GM21526 (cell line): ENCODE results near the gene CCT3.
"Not testable (repeated sequence)": the region's sequence is repeated elsewhere in the genome, so short reads cannot be mapped to it uniquely, and the experiment has no call there.

Source experiments
- ATAC-seq: cut with Tn5 transposase; IDR thresholded peaks from one replicate; pipeline ENCODE4 v1.9.1; 2021; ENCODE audit warnings: moderate library complexity; ENCODE audit not compliant: unreplicated experiment, low FRiP score

The CCT3 gene

DNA sequence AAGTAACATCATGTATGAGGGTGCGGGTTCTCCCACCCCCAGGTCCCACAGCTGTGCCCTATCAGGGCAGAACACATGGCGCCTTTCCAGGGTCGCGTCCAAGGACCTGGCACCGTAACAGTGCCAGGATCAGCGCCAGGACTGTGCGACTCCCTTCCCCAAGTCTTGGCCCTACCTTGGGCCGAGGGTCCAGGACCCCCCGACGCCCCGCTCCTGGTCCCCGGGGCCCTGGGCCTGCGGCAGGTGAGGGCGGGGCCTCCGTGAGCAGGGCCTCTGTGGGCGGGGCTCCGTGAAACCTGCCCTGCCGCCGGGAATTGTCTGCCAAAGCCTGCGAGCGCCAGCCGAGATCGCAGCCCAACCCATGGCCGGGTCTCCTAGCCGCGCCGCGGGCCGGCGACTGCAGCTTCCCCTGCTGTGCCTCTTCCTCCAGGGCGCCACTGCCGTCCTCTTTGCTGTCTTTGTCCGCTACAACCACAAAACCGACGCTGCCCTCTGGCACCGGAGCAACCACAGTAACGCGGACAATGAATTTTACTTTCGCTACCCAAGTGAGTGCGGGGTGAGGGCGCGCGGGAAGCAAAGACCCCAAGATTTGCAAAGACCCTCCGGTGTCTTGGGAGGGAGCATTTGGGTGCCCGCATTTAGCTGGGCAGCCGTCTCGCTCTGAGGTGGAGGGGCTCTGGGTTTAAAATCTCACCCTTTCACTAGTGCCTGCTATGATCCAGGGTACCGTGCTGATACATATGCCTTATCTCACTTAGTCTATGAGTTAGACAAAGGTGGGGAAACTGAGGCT lies 31.0 kb upstream of the CCT3 start, which contains the start of gene RHBG:
Gene RHBG (plus strand): TSS at position 323 of the 796 bp plus-strand sequence. CDS start 39 bp downstream, at position 362.
- ATAC-seq = no peak

DNA sequence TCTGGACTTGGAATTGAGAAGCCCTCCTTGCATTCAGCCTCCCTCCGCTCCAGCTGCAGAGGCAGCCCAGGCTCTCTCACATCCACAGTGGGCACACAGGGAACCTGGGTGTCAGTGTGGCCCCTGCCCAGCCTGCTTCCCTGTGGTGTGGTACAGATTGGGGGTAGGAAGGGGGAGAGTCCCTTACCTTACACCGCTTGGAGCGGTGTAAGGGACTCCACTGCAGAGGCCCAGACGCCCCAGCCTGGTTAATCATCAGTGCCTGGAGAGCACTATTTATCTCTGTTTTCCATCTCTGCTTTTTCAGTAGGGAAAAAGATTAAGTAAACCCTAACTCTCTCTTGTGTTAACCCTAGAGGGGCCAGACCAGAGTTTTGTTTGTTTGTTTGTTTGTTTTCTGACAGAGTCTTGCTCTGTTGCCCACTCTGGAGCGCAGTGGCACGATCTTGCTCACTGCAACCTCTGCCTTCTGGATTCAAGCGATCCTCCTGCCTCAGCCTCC lies 30.1 kb upstream of the CCT3 start:
- no peak for ATAC-seq

- ATAC-seq = no peak
These were observed 29.5 kb upstream of the CCT3 start for GRCh38 chr1:156367383-156368156.

DNA sequence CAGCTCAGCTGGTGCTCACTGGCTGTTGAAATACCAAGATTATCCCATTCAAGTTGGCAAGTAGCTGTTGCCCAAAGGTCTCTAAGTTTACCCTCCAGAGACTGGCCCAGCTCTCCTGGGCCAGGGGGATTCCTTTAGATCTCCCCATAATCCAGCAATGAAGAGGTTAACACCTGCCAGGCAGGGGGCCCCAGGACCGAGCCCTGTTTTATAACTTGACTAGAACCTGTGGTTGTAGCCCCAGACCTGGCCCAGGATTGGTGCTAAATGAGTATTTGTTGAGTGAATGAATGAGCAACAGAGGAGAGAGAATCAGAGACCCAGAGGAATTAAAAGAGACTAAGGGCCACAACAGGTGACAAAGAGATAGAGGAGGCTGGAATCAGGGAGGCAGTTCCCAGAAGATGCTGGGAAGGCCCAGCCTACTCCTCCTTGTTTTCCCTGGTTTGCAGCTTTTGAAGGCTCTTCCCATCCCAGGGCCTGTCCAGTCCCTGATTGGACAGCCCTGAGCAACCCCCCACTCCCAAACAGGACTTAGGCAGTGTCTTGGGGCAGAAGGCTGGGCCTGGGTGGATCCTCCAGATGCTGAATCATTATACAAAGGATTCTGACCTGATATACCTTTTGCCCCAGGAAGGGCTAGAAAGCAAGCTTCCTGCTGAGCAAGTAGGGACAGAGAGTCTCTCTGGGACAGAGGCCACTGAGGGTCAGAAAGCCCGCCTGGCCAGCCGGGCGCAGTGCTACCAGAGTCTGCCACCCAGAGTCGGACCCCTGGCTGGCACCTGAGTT lies 28.5 kb upstream of the CCT3 start:
- no peak for ATAC-seq

GRCh38 chr1:156365754-156366153 lies 27.7 kb upstream of the CCT3 start:
- no peak for ATAC-seq

GRCh38 chr1:156360534-156360933 lies 22.4 kb upstream of the CCT3 start:
- ATAC-seq = no peak

DNA sequence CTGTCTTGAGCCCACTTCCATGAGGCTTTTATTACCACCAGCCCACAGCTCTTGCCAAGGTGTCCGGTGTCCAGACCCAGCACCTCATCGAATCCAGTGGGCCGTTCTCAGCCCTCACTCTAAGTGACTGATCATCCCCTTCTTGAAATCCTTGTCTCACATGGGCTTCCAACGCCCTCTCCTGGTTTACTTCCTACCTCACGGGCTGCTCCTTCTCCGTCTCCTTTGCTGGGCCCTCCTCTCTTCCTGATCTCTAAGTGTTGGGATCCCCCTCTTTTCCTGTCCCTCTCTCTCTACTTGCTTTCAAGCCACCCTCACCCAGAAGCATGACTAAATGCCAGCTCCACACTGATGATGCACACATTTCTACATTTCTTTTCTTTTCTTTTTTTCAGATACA lies 21.9 kb upstream of the CCT3 start:
- ATAC-seq = no peak

GRCh38 chr1:156359249-156359648 lies 21.2 kb upstream of the CCT3 start:
- ATAC-seq = no peak

GRCh38 chr1:156358641-156359040 lies 20.5 kb upstream of the CCT3 start:
- no peak for ATAC-seq

GRCh38 chr1:156357977-156358376 lies 19.9 kb upstream of the CCT3 start:
- ATAC-seq = no peak

DNA sequence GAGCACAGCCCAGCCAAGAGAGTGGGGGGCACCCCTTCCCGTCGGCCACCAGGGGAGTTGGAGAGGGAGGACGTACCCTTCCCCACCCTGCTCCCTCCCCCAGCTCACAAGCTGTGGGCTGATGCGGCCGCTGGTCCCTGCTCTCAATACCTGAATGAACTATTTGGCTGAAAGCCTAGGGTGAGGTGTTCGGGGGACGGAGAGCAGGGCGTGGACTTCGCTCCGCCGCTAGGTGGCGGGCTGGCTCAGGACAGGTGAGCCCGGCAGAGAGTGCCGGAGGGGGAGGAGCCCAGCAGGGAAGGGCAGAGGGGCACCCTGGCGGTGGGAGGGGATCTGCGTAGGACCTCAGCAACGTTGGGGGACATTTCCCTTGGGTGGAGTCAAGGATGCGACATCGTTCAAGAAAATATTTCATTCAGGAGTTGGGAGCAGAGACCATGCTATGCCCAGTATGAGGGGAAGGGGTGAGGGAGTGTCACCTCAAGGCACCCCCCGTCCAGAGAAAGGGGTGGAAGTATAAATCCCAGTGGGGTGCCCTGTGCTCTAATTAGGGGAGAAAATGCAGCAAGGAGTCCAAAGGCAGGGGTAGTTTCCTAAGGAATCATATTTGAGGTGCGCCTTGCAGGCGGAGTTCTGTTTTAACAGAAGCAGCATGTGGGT lies 18.9 kb upstream of the CCT3 start:
- ATAC-seq = peak; percentile 55

DNA sequence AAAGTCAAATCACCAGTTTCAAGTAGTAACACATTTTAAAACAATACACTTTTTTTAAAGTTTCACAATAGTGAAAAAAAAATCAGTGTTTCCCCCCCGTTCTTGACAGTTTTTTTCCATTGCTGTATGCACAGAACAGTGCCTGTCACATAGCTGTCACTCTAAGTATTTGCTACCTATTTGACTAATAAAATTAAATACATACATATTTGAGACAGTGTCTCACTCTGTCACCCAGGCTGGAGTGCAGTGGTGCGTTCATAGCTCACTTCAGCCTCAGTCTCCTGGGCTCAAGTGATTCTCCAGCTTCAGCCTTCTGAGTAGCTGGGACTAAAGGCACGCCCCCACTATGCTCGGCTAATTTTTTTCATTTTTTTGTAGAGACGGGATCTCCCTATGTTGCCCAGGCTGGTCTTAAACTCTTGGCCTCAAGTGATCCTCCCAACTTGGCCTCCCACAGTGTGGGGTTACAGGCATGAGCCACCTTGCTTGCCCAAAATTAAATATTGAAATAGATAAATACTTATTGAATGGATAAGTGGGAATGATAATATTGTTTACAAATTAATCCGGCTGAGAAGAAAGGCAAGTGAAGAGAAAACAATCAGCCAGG lies 18.3 kb upstream of the CCT3 start:
- no peak for ATAC-seq

DNA sequence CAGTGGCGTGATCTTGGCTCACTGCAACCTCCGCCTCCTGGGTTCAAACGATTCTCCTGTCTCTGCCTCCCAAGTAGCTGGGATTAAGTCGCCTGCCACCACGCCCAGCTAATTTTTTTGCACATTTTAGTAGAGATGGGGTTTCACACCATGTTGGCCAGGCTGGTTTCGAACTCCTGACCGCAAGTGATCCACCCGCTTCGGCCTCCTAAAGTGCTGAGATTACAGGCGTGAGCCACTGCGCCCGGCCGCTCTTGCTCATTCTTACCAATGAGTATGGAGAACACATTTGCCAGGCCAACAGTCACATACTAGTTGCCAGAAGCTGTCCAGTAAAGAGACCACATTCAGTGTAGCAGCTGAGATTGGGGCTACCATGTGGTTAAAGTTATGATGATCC lies 14.4 kb upstream of the CCT3 start:
- ATAC-seq = not testable (repeated sequence)

GRCh38 chr1:156347331-156347730 lies 9.2 kb upstream of the CCT3 start:
- no peak for ATAC-seq

- ATAC-seq = no peak
These were observed 8.5 kb upstream of the CCT3 start for GRCh38 chr1:156346636-156347035.

- ATAC-seq = not testable (repeated sequence)
These were observed 7.9 kb upstream of the CCT3 start for GRCh38 chr1:156346035-156346434.

DNA sequence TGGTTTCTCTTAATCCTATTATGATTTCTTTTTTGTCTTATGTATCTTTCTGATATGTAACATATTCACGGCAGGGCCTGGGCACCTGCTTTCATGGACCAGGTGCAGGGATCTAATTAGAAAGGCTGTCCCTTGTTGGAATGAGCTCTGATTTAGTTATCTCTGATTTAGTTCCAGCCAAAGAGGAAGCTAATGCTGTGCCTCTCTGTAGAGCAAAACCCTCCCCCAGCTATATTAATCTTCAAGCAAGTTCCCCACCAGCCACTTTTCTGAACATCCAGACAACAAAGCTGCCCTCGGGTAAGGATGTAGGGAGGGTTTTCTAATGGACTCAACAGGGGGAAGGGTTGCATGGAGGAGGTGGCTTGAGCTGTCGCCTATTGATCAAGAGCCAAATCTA lies 6.3 kb upstream of the CCT3 start:
- no peak for ATAC-seq

DNA sequence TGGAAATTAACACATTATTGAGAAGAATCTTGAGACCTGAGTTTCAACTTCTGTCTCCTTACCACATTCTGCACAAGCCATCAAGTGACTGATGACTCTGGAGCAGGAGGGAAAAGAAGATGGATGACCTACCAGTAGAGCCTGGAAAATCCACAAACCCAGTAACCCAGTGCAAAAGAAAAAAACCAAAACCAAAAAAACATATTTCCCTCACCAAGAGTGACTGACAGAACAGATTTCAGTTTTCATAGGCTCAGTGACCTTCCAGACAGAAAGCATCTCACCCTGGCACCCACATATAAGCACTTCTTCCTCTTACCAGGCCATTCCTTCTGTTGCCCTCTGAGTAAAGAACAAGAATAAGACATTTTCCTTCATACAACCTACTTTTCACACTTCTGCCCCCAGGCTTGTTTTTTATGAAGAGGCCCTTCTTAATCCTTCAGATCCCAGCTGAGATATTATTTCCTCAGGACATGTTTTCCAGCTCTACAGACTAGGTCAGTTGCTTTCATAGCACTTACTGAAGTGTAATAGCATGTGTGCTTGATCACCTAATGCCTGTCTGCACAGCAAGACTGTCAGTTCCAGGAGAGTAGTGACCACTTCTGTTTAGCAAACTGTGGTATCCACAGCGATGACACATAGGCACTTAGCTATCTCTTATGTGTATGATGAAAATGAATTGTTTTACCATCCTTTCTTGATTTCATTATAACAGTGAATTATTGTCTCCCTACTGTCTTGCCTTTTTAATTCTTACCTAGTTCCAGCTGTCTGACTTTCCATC lies 4.3 kb upstream of the CCT3 start:
- ATAC-seq = no peak

DNA sequence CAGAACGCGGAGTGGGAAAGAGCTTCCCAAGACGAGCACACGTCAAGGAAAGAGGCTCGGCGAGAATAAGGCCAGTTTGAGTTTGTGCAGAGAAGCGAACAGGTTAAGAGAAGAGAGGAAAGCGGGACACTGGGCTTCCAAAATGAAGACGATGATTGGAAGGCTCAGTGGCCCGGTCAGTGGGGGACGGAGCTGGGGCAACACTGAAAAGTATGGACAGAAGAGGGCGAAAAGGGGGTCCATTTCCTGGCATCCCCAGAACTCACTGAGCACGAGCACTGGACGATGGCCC lies 258 bp downstream of the CCT3 start:
- no peak for ATAC-seq
